ENCODE data around the gene VMP1. TPM values are rescaled to one million over a fixed set of nuclear protein-coding genes. Genes with fewer than 3 reads are reported as not detected.
"Not testable (repeated sequence)": the region's sequence is repeated elsewhere in the genome, so short reads cannot be mapped to it uniquely, and the experiment has no call there.

Gene VMP1
- polyA plus RNA-seq, 3 donors = 90.1 to 126 (median 108) TPM

DNA sequence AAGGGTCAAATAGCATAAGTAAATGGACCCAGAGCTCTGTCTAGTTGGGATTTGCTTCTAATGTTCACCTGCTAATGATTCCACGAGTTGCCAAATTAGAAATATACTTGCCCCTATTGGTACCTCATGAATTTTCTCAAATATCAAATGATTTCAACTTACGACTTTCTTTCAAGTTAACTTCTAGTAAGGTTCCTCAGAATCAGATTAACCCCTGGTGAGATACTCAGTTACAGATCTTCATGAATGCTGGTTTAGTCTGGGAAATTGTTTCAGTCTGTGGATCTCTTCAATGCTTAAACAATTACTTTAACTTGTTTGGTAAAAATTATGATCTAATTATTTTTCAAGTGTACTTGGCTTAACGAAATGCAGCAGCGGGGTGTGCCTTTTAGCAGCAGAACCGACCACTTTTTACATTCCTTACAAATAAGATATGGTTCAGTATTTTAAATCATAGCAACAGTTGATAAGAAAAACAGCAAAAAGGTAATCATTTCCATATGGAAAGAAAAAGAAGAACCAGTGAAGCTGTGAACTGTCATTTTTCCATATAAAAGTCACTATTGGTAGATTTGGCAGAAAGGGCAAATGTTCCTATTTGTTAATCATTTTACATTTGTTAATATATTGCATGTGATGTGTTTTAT is 150.8 kb downstream of the VMP1 start:
- no peak for DNase-seq (ENCODE audit: extremely low read depth in 1 of 11, low read depth in 9 of 11, low spot score in 4 of 11)

DNA sequence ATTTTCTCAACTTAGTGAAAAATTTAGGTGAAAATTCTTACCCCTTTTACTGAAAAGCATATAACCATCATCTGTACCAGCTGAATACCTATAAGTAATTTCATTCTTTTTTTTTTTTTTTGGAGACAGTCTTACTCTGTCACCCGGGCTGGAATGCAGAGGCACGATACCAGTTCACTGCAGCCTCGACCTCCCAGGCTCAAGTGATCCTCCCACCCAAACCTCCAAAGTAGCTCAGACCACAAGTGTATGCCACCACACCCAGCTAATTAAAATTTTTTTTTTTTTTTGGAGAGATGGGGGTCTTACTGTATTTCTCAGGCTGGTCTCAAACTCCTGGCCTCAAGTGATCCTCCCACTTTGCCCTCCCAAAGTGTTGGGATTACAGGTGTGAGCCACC is 151.5 kb downstream of the VMP1 start:
- no peak for DNase-seq (ENCODE audit: extremely low read depth in 1 of 11, low read depth in 9 of 11, low spot score in 4 of 11)

DNA sequence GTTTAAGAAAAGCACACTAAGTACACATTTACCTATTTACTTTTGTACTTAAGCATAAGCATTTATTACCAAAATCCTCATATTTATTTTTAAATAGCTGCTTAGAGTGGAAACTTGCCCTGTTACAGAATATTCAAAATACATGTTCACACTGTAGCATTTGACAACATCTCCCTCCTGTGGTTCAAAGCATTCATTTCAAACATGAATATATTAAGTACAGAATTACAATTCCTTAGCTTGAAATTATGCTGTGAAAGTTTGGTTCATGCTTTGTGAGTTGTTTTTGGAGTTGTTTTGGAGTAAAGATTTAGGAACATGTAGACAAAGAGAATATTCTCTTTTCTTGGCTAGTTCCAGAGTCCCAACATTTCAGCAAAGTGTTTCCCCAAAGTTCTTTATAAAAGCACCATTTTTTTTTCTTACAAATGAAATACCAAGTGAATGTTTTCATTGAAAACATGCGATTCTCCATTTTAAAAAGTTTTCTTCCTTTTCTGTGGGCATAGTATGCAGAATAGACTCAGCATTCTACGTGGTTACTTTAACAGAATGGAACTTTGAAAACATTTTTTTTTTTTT is 152.1 kb downstream of the VMP1 start:
- no peak for DNase-seq (ENCODE audit: extremely low read depth in 1 of 11, low read depth in 9 of 11, low spot score in 4 of 11)

- DNase-seq (ENCODE audit: extremely low read depth in 1 of 11, low read depth in 9 of 11, low spot score in 4 of 11) = no peak
Observed at GRCh38 chr17:59863616-59864015, 156.2 kb downstream of the VMP1 start.

DNA sequence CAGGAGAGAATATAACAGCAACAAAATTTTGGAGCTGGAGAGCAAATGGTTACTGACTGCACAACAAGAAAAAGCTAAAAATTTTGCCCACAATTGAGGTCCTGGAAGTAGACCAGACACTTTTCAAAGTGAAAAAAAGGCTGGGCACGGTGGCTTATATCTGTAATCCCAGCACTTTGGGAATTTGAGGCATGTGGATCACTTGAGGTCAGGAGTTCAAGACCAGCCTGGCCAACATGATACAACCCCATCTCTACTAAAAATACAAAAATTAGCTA is 162.4 kb downstream of the VMP1 start:
- DNase-seq (ENCODE audit: extremely low read depth in 1 of 11, low read depth in 9 of 11, low spot score in 4 of 11) = no peak

DNA sequence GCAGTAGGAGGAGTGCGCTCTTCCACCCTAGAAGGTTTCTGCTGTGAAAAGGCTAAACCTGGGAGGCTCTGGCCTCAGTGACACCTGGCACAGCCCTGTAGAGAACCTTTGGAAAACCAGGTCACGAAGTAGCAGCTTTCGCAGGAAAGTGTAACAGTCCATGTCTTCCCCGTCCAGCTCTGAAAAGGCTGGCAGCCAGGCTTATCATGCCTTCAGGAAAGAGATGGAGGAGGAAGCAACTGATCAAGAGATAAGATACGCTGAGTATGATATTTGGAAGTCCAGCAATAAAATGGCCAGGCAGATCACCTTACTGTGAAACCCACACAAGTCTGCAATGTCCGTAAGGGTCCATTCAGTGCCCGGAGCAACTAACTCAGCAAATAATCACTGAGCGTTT is 163.0 kb downstream of the VMP1 start:
- no peak for DNase-seq (ENCODE audit: extremely low read depth in 1 of 11, low read depth in 9 of 11, low spot score in 4 of 11)

- no peak for DNase-seq (ENCODE audit: extremely low read depth in 1 of 11, low read depth in 9 of 11, low spot score in 4 of 11)
Observed at GRCh38 chr17:59872351-59872750, 164.9 kb downstream of the VMP1 start.

- not testable (repeated sequence) for DNase-seq (ENCODE audit: extremely low read depth in 1 of 11, low read depth in 9 of 11, low spot score in 4 of 11)
Observed at GRCh38 chr17:59873414-59873813, 166.0 kb downstream of the VMP1 start.

GRCh38 chr17:59874376-59874775 is 166.9 kb downstream of the VMP1 start:
- no peak for DNase-seq (ENCODE audit: extremely low read depth in 1 of 11, low read depth in 9 of 11, low spot score in 4 of 11)

DNA sequence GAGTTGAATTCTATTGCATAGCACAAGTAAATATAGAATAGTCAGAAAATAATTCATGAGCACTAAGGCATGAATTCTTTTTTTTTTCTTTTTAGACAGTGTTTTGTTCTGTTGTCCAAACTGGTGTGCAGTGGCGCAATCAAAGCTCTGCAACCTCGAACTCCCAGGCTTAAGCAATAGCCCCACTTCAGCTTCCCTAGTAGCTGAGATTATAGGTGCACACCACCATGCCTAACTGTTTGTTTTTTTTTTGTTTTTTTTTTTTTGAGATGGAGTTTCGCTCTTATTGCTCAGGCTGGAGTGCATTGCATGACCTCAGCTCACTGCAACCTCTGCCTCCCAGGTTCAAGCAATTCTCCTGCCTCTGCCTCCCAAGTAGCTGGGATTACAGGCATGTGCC is 168.7 kb downstream of the VMP1 start:
- no peak for DNase-seq (ENCODE audit: extremely low read depth in 1 of 11, low read depth in 9 of 11, low spot score in 4 of 11)

DNA sequence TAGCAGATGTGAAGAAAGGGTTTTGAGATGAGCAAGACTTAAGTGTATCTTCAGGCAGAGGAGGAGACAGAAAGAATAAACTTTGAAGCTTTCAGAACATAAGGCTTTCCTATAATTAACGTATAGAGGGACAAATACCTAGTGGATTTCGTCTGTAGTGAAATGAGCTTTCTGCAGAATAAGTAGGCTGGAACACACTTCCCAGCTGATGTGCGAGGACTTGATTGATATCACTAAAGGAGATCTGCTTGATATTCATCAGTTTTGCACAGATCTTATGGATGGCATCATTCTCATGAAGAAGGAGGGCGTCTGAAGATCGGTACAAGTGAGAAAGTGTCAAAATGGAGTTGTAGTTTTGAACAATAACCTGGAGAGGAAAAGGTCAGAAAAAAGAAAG is 170.5 kb downstream of the VMP1 start:
- no peak for DNase-seq (ENCODE audit: extremely low read depth in 1 of 11, low read depth in 9 of 11, low spot score in 4 of 11)

- DNase-seq (ENCODE audit: extremely low read depth in 1 of 11, low read depth in 9 of 11, low spot score in 4 of 11) = no peak
Observed at GRCh38 chr17:59878624-59879023, 171.2 kb downstream of the VMP1 start.

GRCh38 chr17:59884861-59885260 is 177.4 kb downstream of the VMP1 start:
- DNase-seq (ENCODE audit: extremely low read depth in 1 of 11, low read depth in 9 of 11, low spot score in 4 of 11) = no peak

- DNase-seq (ENCODE audit: extremely low read depth in 1 of 11, low read depth in 9 of 11, low spot score in 4 of 11) = no peak
Observed at GRCh38 chr17:59888145-59888750, 180.8 kb downstream of the VMP1 start.

DNA sequence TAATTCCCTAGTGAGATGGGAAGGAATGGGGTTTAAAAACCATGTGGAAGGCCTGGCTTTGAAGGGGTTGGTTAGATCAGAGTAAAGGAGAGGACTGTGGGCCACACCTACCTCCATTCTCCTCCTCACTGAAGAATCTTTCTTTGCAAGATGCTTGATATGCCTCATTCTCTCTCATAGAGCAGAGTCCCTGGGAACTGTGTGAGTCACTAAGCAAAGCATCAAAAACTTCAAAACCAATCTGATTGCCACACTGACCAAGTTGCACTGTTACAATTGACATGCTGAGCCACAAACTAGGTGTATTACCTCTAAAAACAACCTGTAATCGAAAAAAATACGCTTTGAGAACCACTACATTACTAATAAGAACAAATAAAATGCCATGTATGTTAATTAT is 183.3 kb downstream of the VMP1 start:
- no peak for DNase-seq (ENCODE audit: extremely low read depth in 1 of 11, low read depth in 9 of 11, low spot score in 4 of 11)

Other genes with a start within 250 kb of the VMP1 start
- 10 to 100 TPM; 74.7 to 99.8 (median 88.4) TPM for gene DHX40, start 142.0 kb upstream of the VMP1 start, polyA plus RNA-seq (ENCODE audit: insufficient read length in 3 of 3)
- gene CLTC, start 87.8 kb upstream of the VMP1 start, polyA plus RNA-seq (ENCODE audit: insufficient read length in 3 of 3) = 100 to 1,000 TPM; 305 to 359 (median 317) TPM
- 10 to 100 TPM; 23.1 to 27.0 (median 23.2) TPM for gene PTRH2, start 224 bp upstream of the VMP1 start, polyA plus RNA-seq (ENCODE audit: insufficient read length in 3 of 3)
- gene TUBD1, start 185.3 kb downstream of the VMP1 start, polyA plus RNA-seq (ENCODE audit: insufficient read length in 3 of 3) = 10 to 100 TPM; 18.3 to 25.6 (median 20.9) TPM
- gene RPS6KB1, start 185.5 kb downstream of the VMP1 start, polyA plus RNA-seq (ENCODE audit: insufficient read length in 3 of 3) = 10 to 100 TPM; 37.6 to 45.8 (median 45.7) TPM

All from renal cortex interstitium (tissue), 11 donors.